ENCODE results near the gene PLEKHB2. TPM values are rescaled to one million over a fixed set of nuclear protein-coding genes. Genes with fewer than 3 reads are reported as not detected.
"Not testable (repeated sequence)": the region's sequence is repeated elsewhere in the genome, so short reads cannot be mapped to it uniquely, and the experiment has no call there.

Gene PLEKHB2
- total RNA-seq, 1 experiment from 2014 or later: 72.0 TPM

DNA sequence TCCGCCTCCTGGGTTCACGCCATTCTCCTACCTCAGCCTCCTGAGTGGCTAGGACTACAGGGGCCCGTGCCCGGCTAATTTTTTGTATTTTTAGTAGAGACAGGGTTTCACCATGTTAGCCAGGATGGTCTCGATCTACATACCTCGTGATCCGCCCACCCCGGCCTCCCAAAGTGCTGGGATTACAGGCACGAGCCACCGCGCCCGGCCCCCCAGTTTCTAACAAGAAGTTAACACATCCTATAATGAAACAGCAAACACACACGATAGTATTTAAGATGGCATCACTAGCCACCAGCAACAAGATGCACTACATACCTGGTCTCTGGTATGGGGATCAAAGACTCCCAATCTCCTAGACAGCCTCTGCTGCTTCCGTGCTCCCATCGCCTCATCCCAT is 29.6 kb upstream of the PLEKHB2 start:
- H3K4me1 ChIP-seq (ENCODE audit: control insufficient read depth, insufficient read depth, low read length); DNase-seq (ENCODE audit: low read depth, low spot score); H3K27ac ChIP-seq (ENCODE audit: low read length); in situ Hi-C loops (cut with HindIII; ENCODE audit: low pct_unique_long_range_greater_than_20kb, low sequenced_read_pairs); POLR2A ChIA-PET; ATAC-seq; BruUV-seq (replicated peaks); intact Hi-C loops (cut with micrococcal nuclease; ENCODE audit: unreplicated experiment); H3K9me3 ChIP-seq (ENCODE audit: control insufficient read depth, insufficient read depth, low read depth, low read length); H3K4me3 ChIP-seq (ENCODE audit: low read depth in 2 of 2, low read length in 2 of 2); H3K27me3 ChIP-seq (ENCODE audit: control insufficient read depth, insufficient read depth, low read length); CTCF ChIA-PET: not testable (repeated sequence)
- peaks cover 26% of the 10 kb centered on the region for H3K36me3 ChIP-seq (ENCODE audit: control insufficient read depth, insufficient read depth, low read length)

DNA sequence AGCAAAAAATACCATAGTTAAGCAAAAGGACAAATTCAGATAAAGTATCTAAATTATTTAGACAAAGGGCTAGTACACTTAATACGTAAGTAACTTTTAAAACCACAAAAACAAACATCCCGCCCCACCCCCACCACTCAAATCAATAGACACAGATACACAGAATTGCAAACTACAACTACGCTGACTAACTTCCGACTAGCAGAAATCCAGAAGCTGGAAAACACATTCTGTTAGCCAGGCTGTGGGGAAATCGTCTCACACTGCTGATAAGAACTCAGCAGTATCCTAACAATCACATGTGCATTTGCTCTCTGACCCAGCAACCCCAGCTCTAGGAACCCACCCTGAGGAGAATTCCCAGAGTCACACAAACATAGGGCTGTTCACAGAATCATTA is 28.4 kb upstream of the PLEKHB2 start:
- intact Hi-C loops (cut with micrococcal nuclease; ENCODE audit: unreplicated experiment) (no loop called here), in situ Hi-C loops (cut with HindIII; ENCODE audit: low pct_unique_long_range_greater_than_20kb, low sequenced_read_pairs) (no loop called here)
- Histone ChIP-seq H3K36me3 (ENCODE audit: control insufficient read depth, insufficient read depth, low read length) (peaks cover 24% of the 10 kb centered on the region), H3K4me3 (ENCODE audit: low read depth in 2 of 2, low read length in 2 of 2) (no peak overlapping the region), H3K27me3 (ENCODE audit: control insufficient read depth, insufficient read depth, low read length) (no peaks in the 10 kb centered on the region), H3K9me3 (ENCODE audit: control insufficient read depth, insufficient read depth, low read depth, low read length) (no peaks in the 10 kb centered on the region), H3K4me1 (ENCODE audit: control insufficient read depth, insufficient read depth, low read length) (no peaks in the 10 kb centered on the region), H3K27ac (ENCODE audit: low read length) (no peak overlapping the region)
- ChIA-PET POLR2A (no interaction called here), CTCF (no interaction called here)
- TF ChIP-seq REST (IDR thresholded peaks at IDR 0.05; ENCODE audit: insufficient read depth in 1 of 2, low read depth in 2 of 2, low read length in 1 of 2): no peak
- TF ChIP-seq SIN3A (IDR thresholded peaks at IDR 0.05; ENCODE audit: borderline replicate concordance, insufficient read depth, low read depth, low read length): no peak
- TF ChIP-seq, protein P1, sequence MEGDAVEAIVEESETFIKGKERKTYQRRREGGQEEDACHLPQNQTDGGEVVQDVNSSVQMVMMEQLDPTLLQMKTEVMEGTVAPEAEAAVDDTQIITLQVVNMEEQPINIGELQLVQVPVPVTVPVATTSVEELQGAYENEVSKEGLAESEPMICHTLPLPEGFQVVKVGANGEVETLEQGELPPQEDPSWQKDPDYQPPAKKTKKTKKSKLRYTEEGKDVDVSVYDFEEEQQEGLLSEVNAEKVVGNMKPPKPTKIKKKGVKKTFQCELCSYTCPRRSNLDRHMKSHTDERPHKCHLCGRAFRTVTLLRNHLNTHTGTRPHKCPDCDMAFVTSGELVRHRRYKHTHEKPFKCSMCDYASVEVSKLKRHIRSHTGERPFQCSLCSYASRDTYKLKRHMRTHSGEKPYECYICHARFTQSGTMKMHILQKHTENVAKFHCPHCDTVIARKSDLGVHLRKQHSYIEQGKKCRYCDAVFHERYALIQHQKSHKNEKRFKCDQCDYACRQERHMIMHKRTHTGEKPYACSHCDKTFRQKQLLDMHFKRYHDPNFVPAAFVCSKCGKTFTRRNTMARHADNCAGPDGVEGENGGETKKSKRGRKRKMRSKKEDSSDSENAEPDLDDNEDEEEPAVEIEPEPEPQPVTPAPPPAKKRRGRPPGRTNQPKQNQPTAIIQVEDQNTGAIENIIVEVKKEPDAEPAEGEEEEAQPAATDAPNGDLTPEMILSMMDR (IDR thresholded peaks at IDR 0.05): no peak
- no peak for TF ChIP-seq TCF7L2 (IDR thresholded peaks at IDR 0.05; ENCODE audit: low read depth, low read length)
- no peak for TF ChIP-seq POLR2AphosphoS5 (IDR thresholded peaks at IDR 0.05; ENCODE audit: low read depth, low read length)
- BruUV-seq (replicated peaks): no TSS peak
- no peak for ATAC-seq
- DNase-seq (ENCODE audit: low read depth, low spot score): no peak

DNA sequence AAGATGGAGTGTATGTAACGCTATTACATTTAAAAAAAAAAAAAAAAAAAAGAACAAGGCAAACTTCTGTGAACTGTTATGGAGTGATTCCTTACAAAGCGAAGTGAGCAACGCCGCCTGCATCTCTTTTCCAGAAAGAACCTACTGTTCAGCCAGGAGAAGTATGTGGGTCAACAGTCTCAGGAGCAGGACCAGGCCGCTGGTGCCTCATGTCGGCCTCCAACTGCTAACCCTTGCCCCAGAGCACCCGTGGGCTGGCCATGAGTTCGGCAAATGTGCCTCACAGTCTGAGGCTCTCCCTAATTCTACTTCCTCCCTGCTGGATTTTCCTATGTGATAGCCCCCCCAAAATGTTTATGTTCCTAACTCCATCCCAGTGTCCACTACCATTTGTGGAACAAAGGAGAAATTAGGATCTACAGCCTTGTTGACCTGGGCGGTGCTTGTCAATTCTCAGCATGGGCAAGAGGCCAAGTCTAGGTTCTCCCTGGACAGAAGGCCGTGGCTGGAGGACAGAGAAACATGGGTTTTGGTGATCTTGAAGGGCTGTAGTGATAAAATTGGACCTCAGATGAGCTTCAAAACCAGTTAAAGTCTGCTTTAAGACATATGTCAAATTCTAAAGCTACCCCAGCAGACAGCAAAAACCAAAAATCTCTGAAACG is 27.8 kb upstream of the PLEKHB2 start:
- ChIA-PET POLR2A (no interaction called here), CTCF (no interaction called here)
- DNase-seq (ENCODE audit: low read depth, low spot score): no peak
- no peak for ATAC-seq
- H3K36me3 ChIP-seq (ENCODE audit: control insufficient read depth, insufficient read depth, low read length): peaks cover 30% of the 10 kb centered on the region
- no peaks in the 10 kb centered on the region for H3K9me3 ChIP-seq (ENCODE audit: control insufficient read depth, insufficient read depth, low read depth, low read length)
- TF ChIP-seq POLR2AphosphoS5 (IDR thresholded peaks at IDR 0.05; ENCODE audit: low read depth, low read length): no peak
- no peak for TF ChIP-seq TCF7L2 (IDR thresholded peaks at IDR 0.05; ENCODE audit: low read depth, low read length)
- no peak for TF ChIP-seq SIN3A (IDR thresholded peaks at IDR 0.05; ENCODE audit: borderline replicate concordance, insufficient read depth, low read depth, low read length)
- TF ChIP-seq, protein P1 (IDR thresholded peaks at IDR 0.05): no peak
- TF ChIP-seq REST (IDR thresholded peaks at IDR 0.05; ENCODE audit: insufficient read depth in 1 of 2, low read depth in 2 of 2, low read length in 1 of 2): no peak
- intact Hi-C loops (cut with micrococcal nuclease; ENCODE audit: unreplicated experiment): no loop called here
- in situ Hi-C loops (cut with HindIII; ENCODE audit: low pct_unique_long_range_greater_than_20kb, low sequenced_read_pairs): no loop called here
- H3K27me3 ChIP-seq (ENCODE audit: control insufficient read depth, insufficient read depth, low read length): no peaks in the 10 kb centered on the region
- no peak overlapping the region for H3K4me3 ChIP-seq (ENCODE audit: low read depth in 2 of 2, low read length in 2 of 2)
- H3K4me1 ChIP-seq (ENCODE audit: control insufficient read depth, insufficient read depth, low read length): no peaks in the 10 kb centered on the region
- no peak overlapping the region for H3K27ac ChIP-seq (ENCODE audit: low read length)
- BruUV-seq (replicated peaks): no TSS peak

Data from Panc1 (cell line).